Lower leg skin (tissue), 4 donors: Measurements from ENCODE around the gene MAN1C1. TPM values are rescaled to one million over a fixed set of nuclear protein-coding genes. Genes with fewer than 3 reads are reported as not detected.

Source experiments
- DNase-seq, 2 donors: peaks; one replicate each; pipeline ENCODE4 v3.0.0-alpha.2; 2019; ENCODE audit warnings: low spot score in 2 of 2
- H3K4me3 ChIP-seq: fragments of 200-600 bp; sonication (generic); 2 replicates; pipeline ENCODE4 v1.5.1; 2017; ENCODE audit warnings: mild to moderate bottlenecking, low read depth; ENCODE audit not compliant: poor library complexity, severe bottlenecking
- CTCF ChIP-seq, 3 donors: fragments of 450-650 bp; IDR thresholded peaks; one replicate each; pipeline ENCODE4 v1.5.1; 2016; ENCODE audit warnings: antibody characterized with exemption in 3 of 3, mild to moderate bottlenecking in 3 of 3, moderate library complexity in 2 of 3
- POLR2A ChIP-seq, 2 donors: fragments of 450-650 bp; IDR thresholded peaks; one replicate each; pipeline ENCODE4 v1.6.1; 2016 to 2017; ENCODE audit warnings: antibody characterized with exemption in 2 of 2, mild to moderate bottlenecking in 1 of 2, moderate library complexity in 1 of 2
- WGBS, 2 donors: methylation state at CpG; one replicate each; pipeline ENCODE4 v1.1.5; 2018; 5-methylcytosine and 5-hydroxymethylcytosine counted together
- intact Hi-C: fragments of 100-400 bp; cut with DNase I; formaldehyde crosslinking; loops from one replicate; pipeline ENCODE4 v1.15.0; 2023; ENCODE audit warnings: low total_unique reads
- total RNA-seq, 4 donors: library from RNA; depleted of rRNA; stranded (reverse); fragments of >200 nt; gene quantifications; one replicate each; pipeline ENCODE4 v1.1.0, GENCODE V29; 2016

Gene MAN1C1
- total RNA-seq, 4 donors from 2014 or later, result 5.9 to 7.3 (median 6.6) TPM

GRCh38 chr1:25804964-25805862 lies 188.6 kb downstream of the MAN1C1 start:
- H3K4me3 ChIP-seq, result no peak overlapping the region
- no peak for DNase-seq
- intact Hi-C loops, result loop anchor here (10.0 kb wide), 1 partner anchor 570 kb away; the partner anchor contains the start of gene SYF2
- WGBS, 2 donors, result 82 to 84% methylated on average over 10 to 15 of the region's 15 CpGs
- TF ChIP-seq POLR2A (IDR thresholded peaks at IDR 0.05) (no peak), CTCF (IDR thresholded peaks at IDR 0.05) (no peak)

- no peak for DNase-seq
Observed at GRCh38 chr1:25805863-25806225, 189.3 kb downstream of the MAN1C1 start.

GRCh38 chr1:25806418-25806817 lies 189.8 kb downstream of the MAN1C1 start:
- intact Hi-C loops, result loop anchor here (10.0 kb wide), 1 partner anchor 572 kb away; the partner anchor contains the start of gene SYF2
- DNase-seq, result no peak
- H3K4me3 ChIP-seq, result no peak overlapping the region
- TF ChIP-seq POLR2A (IDR thresholded peaks at IDR 0.05) (no peak), CTCF (IDR thresholded peaks at IDR 0.05) (no peak)
- 60 to 71% methylated on average over 4 of the region's 4 CpGs for WGBS, 2 donors

More at GRCh38 chr1:25805863-25806225, 189.3 kb downstream of the MAN1C1 start:
- H3K4me3 ChIP-seq, result no peak overlapping the region
- TF ChIP-seq POLR2A (IDR thresholded peaks at IDR 0.05) (no peak), CTCF (IDR thresholded peaks at IDR 0.05) (no peak)
- WGBS, 2 donors, result 17 to 35% methylated on average over 3 of the region's 3 CpGs
- intact Hi-C loops, result loop anchor here (10.0 kb wide), 1 partner anchor 571 kb away; the partner anchor contains the start of gene SYF2

GRCh38 chr1:25807480-25808390 lies 191.1 kb downstream of the MAN1C1 start:
- no peak for TF ChIP-seq CTCF (IDR thresholded peaks at IDR 0.05)
- no peak for TF ChIP-seq POLR2A (IDR thresholded peaks at IDR 0.05)
- intact Hi-C loops, result loop anchor here (10.0 kb wide), 1 partner anchor 573 kb away; the partner anchor contains the start of gene SYF2
- 84 to 89% methylated on average over 16 to 19 of the region's 20 CpGs for WGBS, 2 donors
- no peak overlapping the region for H3K4me3 ChIP-seq
- DNase-seq, result no peak

GRCh38 chr1:25808481-25809244 lies 192.1 kb downstream of the MAN1C1 start:
- intact Hi-C loops, result loop anchor here (10.0 kb wide), 1 partner anchor 574 kb away; the partner anchor contains the start of gene SYF2
- TF ChIP-seq POLR2A (IDR thresholded peaks at IDR 0.05), result no peak
- TF ChIP-seq CTCF (IDR thresholded peaks at IDR 0.05), result no peak
- DNase-seq, result no peak
- WGBS, 2 donors, result 86 to 91% methylated on average over 32 to 34 of the region's 34 CpGs
- no peak overlapping the region for H3K4me3 ChIP-seq
